ENCODE results near the gene UPF2.

Gene UPF2

DNA sequence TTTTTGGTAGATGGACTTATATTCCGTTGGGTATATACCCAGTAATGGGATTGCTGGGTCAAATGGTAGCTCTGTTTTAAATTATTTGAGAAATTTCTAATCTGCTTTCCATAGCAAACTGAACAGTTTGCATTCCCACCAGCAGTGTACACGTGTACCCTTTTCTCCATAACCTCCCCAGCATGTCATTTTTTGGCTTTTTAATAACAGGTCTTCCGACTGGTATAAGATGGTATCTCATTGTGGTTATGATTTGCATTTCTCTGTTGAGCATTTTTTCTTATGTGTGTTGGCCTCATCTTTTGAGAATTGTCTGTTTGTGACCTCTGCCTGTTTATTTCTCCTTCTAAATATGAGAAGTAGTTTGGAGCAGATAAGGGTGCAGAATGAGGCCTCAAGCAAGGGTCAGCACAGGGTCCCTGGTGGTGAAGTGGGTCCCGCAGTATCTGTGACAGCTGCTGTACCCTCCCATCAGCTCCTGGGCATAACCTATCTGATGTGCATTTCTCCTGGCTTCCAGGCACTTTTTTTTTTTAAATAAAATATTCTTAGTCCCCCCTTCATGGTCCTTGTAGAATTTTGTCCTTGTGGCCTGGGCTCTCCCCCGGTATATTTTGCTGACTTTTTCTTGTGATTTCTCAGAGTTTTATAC is 145.9 kb downstream of the UPF2 start:
- no peak for TF ChIP-seq TAF1 (IDR thresholded peaks at IDR 0.05; ENCODE audit: borderline replicate concordance, insufficient read depth, low read length)
- no peak for TF ChIP-seq FOXP2 (optimal IDR thresholded peaks at IDR 0.05; ENCODE audit: borderline replicate concordance, extremely low read depth, extremely low read length, insufficient read depth)
- TF ChIP-seq, protein P1, sequence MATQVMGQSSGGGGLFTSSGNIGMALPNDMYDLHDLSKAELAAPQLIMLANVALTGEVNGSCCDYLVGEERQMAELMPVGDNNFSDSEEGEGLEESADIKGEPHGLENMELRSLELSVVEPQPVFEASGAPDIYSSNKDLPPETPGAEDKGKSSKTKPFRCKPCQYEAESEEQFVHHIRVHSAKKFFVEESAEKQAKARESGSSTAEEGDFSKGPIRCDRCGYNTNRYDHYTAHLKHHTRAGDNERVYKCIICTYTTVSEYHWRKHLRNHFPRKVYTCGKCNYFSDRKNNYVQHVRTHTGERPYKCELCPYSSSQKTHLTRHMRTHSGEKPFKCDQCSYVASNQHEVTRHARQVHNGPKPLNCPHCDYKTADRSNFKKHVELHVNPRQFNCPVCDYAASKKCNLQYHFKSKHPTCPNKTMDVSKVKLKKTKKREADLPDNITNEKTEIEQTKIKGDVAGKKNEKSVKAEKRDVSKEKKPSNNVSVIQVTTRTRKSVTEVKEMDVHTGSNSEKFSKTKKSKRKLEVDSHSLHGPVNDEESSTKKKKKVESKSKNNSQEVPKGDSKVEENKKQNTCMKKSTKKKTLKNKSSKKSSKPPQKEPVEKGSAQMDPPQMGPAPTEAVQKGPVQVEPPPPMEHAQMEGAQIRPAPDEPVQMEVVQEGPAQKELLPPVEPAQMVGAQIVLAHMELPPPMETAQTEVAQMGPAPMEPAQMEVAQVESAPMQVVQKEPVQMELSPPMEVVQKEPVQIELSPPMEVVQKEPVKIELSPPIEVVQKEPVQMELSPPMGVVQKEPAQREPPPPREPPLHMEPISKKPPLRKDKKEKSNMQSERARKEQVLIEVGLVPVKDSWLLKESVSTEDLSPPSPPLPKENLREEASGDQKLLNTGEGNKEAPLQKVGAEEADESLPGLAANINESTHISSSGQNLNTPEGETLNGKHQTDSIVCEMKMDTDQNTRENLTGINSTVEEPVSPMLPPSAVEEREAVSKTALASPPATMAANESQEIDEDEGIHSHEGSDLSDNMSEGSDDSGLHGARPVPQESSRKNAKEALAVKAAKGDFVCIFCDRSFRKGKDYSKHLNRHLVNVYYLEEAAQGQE (IDR thresholded peaks at IDR 0.05; ENCODE audit: insufficient read depth in 1 of 2, low read depth in 2 of 2, low read length in 2 of 2), result no peak
- no peak for TF ChIP-seq SIN3A (IDR thresholded peaks at IDR 0.05; ENCODE audit: borderline replicate concordance, insufficient read depth, low read length)
- TF ChIP-seq POLR2AphosphoS5 (IDR thresholded peaks at IDR 0.05; ENCODE audit: low read depth, low read length), result no peak

- no peak for TF ChIP-seq SIN3A (IDR thresholded peaks at IDR 0.05; ENCODE audit: borderline replicate concordance, insufficient read depth, low read length)
- TF ChIP-seq, protein P1 (IDR thresholded peaks at IDR 0.05; ENCODE audit: insufficient read depth in 1 of 2, low read depth in 2 of 2, low read length in 2 of 2), result no peak
- TF ChIP-seq FOXP2 (optimal IDR thresholded peaks at IDR 0.05; ENCODE audit: borderline replicate concordance, extremely low read depth, extremely low read length, insufficient read depth), result no peak
- no peak for TF ChIP-seq POLR2AphosphoS5 (IDR thresholded peaks at IDR 0.05; ENCODE audit: low read depth, low read length)
- no peak for TF ChIP-seq TAF1 (IDR thresholded peaks at IDR 0.05; ENCODE audit: borderline replicate concordance, insufficient read depth, low read length)
Measured at GRCh38 chr10:11895598-11895997, 147.0 kb downstream of the UPF2 start.

- TF ChIP-seq SIN3A (IDR thresholded peaks at IDR 0.05; ENCODE audit: borderline replicate concordance, insufficient read depth, low read length) (no peak), POLR2AphosphoS5 (IDR thresholded peaks at IDR 0.05; ENCODE audit: low read depth, low read length) (no peak), TAF1 (IDR thresholded peaks at IDR 0.05; ENCODE audit: borderline replicate concordance, insufficient read depth, low read length) (no peak), FOXP2 (optimal IDR thresholded peaks at IDR 0.05; ENCODE audit: borderline replicate concordance, extremely low read depth, extremely low read length, insufficient read depth) (no peak)
- TF ChIP-seq, protein P1 (IDR thresholded peaks at IDR 0.05; ENCODE audit: insufficient read depth in 1 of 2, low read depth in 2 of 2, low read length in 2 of 2), result no peak
Measured at GRCh38 chr10:11895108-11895466, 147.5 kb downstream of the UPF2 start.

DNA sequence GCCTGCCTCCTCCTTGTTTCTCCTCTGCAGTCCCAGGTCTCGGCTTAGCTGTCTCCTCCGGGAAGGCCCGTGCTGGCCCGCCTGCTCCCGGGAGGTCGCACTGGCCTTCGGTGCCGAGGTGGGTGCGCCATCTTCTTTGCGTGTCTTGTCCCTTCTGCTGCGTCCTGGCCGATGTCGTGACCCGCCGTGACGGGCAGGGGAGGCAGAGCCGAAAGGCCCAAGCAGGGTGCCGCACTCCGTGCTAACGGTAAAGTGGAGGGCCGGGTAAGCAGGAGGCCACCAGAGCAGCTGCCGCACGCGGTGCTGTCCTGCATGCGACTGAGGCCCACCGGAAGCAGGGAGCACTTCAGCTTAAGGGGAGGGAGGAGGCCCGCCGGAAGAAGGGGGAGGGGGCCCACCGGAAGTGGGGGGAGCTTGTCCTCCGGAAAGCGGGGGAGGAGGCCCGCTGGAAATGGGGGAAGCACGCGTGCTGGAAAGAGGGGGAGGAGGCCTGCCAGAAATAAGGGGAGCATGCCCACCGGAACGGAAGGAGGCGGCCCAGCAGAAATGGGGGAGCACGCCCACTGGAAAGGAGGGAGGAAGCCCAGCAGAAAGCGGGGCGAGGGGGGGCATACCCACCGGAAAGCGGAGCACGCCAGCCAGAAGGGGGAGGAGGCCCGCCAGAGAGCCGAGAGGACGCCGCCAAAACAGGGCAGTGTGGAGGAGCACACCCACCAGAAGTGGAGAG is 148.1 kb downstream of the UPF2 start:
- TF ChIP-seq POLR2AphosphoS5 (IDR thresholded peaks at IDR 0.05; ENCODE audit: low read depth, low read length) (no peak), FOXP2 (optimal IDR thresholded peaks at IDR 0.05; ENCODE audit: borderline replicate concordance, extremely low read depth, extremely low read length, insufficient read depth) (no peak), TAF1 (IDR thresholded peaks at IDR 0.05; ENCODE audit: borderline replicate concordance, insufficient read depth, low read length) (no peak), SIN3A (IDR thresholded peaks at IDR 0.05; ENCODE audit: borderline replicate concordance, insufficient read depth, low read length) (no peak)
- TF ChIP-seq, protein P1 (IDR thresholded peaks at IDR 0.05; ENCODE audit: insufficient read depth in 1 of 2, low read depth in 2 of 2, low read length in 2 of 2), result no peak
